Epithelial cell of esophagus (primary cell): ENCODE measurements around the gene TMEM183A.

ENCODE experiments used
- DNase-seq: peaks from one replicate; pipeline ENCODE4 v3.0.0; 2010; ENCODE audit warnings: low read depth
- H3K4me3 ChIP-seq: 2 replicates; pipeline ENCODE4 v1.5.1; 2011; ENCODE audit warnings: mild to moderate bottlenecking, low read length, control low read depth
- CTCF ChIP-seq: IDR thresholded peaks from 2 replicates; pipeline ENCODE4 v1.5.1; 2011; ENCODE audit warnings: low read depth, mild to moderate bottlenecking, low read length, control low read depth, inconsistent platforms; ENCODE audit not compliant: insufficient read depth; ENCODE audit errors: missing control alignments

The TMEM183A gene

DNA sequence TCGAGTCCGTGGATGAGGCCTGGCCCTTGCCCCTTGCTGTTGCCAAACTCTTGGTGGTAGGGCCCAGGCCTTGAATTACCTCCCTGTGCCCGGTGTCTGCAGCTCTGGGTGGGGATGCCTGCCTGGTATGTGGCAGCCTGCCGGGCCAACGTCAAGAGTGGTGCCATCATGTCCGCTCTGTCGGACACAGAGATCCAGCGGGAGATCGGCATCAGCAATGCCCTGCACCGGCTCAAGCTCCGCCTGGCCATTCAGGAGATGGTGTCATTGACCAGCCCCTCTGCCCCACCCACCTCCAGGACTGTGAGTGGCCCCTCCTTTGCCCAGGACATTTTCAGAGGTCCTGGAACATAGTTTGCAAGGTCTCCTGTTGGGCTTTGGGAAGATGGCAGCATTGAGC is 52.9 kb downstream of the TMEM183A start:
- no peak overlapping the region for H3K4me3 ChIP-seq
- no peak for TF ChIP-seq CTCF
- no peak for DNase-seq

- no peak for DNase-seq
- H3K4me3 ChIP-seq: no peak overlapping the region
- no peak for TF ChIP-seq CTCF
Observed at GRCh38 chr1:203063287-203063686, 56.1 kb downstream of the TMEM183A start.

DNA sequence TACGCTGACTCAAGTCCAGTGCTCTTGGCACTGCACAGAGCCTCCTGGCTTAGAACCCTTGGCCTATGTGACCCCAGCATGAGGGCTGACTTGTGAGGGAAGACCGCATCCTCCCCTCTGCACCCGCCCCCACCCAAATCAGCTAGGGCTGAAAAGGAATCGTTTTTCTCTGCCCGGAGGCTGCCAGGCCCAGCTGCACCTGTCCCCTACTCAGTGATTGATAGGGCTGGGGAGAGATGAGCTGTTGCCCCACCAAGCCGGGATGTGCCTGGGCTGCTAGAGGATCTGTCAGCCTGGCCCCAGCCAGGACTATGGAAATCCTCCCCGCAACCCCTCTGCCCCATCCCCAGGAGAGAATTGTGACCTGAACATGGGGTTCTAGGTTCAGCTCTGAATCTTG is 58.0 kb downstream of the TMEM183A start:
- no peak overlapping the region for H3K4me3 ChIP-seq
- TF ChIP-seq CTCF: no peak
- no peak for DNase-seq

DNA sequence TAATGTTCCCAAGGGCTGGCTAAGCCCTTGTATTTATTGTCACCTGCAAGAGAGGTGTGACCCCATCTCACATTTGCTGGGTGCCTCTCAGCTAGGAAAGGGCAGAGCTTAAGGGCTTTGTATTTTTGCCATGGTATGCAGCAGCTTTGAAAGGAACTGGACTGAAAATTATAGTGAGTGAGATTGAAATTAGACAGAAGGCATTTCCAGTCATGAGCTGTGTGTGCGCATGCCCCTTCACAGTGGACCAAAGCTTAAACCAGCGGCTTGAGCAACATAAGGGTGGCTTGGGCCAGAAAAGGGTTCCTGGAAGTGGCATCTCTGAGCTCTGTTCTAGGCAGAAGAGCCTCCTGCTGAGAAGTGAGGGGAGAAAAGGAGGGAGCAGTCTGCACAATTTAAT is 58.8 kb downstream of the TMEM183A start:
- DNase-seq: no peak
- TF ChIP-seq CTCF: no peak
- H3K4me3 ChIP-seq: no peak overlapping the region

DNA sequence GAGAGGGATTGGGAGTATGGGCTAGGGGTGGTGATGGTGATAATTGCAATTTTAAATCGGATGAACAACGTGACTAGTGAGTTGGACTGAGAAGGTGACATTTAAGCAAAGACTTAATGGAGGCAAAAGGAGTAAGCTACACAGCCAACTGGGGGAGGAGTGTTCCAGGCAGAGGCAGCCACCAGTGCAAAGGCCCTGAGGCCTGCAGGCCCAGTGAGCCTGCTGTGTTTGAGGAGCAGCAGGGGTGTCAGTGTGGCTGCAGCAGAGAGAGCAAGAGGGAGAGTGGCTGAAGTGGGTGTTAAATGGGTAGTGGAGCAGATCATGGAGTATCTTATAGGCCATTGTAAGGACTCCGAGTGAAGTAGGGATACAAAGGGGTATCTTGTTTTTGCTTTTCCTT is 59.8 kb downstream of the TMEM183A start:
- no peak for DNase-seq
- no peak for TF ChIP-seq CTCF
- H3K4me3 ChIP-seq: no peak overlapping the region

DNA sequence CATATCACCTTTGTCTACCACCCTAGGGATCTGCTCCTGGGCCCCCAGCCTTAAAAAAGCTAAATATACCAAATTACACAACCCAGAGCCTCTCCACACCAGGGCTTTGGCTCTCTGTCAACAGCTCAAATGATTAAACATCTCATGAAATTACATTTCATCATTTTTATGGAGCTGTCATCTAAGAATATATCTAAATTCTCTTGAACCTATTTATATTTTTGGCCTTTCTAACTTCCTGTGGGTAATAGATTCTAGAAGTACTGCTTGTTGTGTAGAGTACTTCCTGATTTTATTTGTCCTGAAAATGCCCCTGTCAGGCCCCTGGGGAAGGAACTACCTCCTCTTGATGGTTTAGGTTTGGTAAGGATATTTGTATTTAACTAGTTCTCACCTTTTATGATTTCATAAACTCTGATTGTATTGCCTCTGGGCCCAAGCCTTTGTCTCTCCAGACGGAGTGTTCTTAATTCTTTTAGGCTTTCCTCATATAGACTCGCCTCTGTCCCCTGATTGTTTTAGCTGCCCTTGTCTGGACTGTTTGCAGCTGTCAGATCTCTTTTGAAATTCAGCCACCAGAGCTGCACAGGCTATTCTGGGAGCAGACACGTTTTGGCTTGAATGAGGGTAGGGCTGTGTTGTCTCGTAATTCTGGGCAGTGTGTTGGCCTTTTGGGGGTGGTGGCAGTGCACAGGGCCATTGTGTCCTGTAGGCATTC is 62.0 kb downstream of the TMEM183A start:
- H3K4me3 ChIP-seq: no peak overlapping the region
- no peak for TF ChIP-seq CTCF
- DNase-seq: no peak

DNA sequence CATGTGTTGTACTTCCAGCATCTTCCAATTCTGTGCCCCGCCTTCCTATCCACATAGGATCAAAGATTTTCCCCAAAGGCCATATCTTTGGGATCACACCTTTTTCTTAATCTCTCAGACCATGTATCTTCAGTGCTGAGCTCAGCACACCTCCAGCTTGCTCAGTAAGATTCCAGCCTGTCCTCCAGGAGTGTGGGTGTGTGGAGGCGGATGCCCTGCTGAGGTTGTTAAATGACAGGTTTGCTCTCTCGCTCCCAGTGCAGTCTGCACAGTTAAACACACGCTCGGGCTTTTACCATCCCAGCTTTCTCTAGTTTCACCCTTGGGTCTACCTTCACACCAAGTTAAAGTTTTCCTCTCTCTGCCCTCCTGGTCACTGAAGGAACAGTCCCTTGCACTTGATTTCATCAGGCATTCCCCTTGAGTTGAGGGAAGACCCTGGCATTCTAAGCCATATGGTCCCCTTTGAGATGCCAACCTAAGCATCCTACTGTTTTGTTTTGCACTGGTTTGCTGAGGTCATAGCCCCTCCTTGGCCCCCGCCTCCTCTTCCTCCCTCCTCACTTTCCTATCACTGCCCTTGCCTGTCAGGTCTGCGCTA is 64.9 kb downstream of the TMEM183A start:
- DNase-seq: no peak
- TF ChIP-seq CTCF: no peak
- no peak overlapping the region for H3K4me3 ChIP-seq
